H9 (cell line): ENCODE data around the gene DDX21. TPM values are rescaled to one million over a fixed set of nuclear protein-coding genes. Genes with fewer than 3 reads are reported as not detected.

Experiments
- DNase-seq: peaks from one replicate; pipeline ENCODE4 v3.0.0-alpha.2; 2017
- H2AFZ ChIP-seq: one replicate; pipeline ENCODE4 v1.6.1; 2013; ENCODE audit warnings: mild to moderate bottlenecking, low read length, control low read depth, moderate library complexity
- H2AK5ac ChIP-seq: 2 replicates; pipeline ENCODE4 v1.6.1; 2013; ENCODE audit warnings: low read length, control low read depth, mixed read lengths; ENCODE audit not compliant: insufficient read length
- H2BK120ac ChIP-seq: one replicate; pipeline ENCODE4 v1.6.1; 2013; ENCODE audit warnings: low read depth, mild to moderate bottlenecking, low read length, control low read depth, inconsistent platforms; ENCODE audit not compliant: poor library complexity, severe bottlenecking
- H2BK12ac ChIP-seq: 2 replicates; pipeline ENCODE4 v1.6.1; 2013; ENCODE audit warnings: low read length, control low read depth, mixed read lengths, low read depth; ENCODE audit not compliant: insufficient read length
- H2BK15ac ChIP-seq: 2 replicates; pipeline ENCODE4 v1.6.1; 2013; ENCODE audit warnings: low read depth, low read length, control low read depth
- H2BK20ac ChIP-seq: one replicate; pipeline ENCODE4 v1.6.1; 2013; ENCODE audit warnings: low read depth, mild to moderate bottlenecking, low read length, control low read depth, inconsistent platforms; ENCODE audit not compliant: poor library complexity, severe bottlenecking
- H2BK5ac ChIP-seq: 2 replicates; pipeline ENCODE4 v1.6.1; 2013; ENCODE audit warnings: low read length, control low read depth, mixed read lengths; ENCODE audit not compliant: insufficient read length
- H3K14ac ChIP-seq: 2 replicates; pipeline ENCODE4 v1.6.1; 2013; ENCODE audit warnings: low read length, control low read depth; ENCODE audit not compliant: insufficient read depth
- H3K18ac ChIP-seq: 2 replicates; pipeline ENCODE4 v1.6.1; 2013; ENCODE audit warnings: low read depth, mild to moderate bottlenecking, mixed read lengths, low read length, control low read depth; ENCODE audit not compliant: insufficient read length
- H3K23ac ChIP-seq: 2 replicates; pipeline ENCODE4 v1.6.1; 2013; ENCODE audit warnings: low read length, control low read depth, mixed read lengths, low read depth; ENCODE audit not compliant: insufficient read length
- H3K23me2 ChIP-seq: 2 replicates; pipeline ENCODE4 v1.6.1; 2013; ENCODE audit warnings: low read depth, mild to moderate bottlenecking, mixed read lengths, low read length, control low read depth; ENCODE audit not compliant: insufficient read length, poor library complexity, severe bottlenecking
- H3K27ac ChIP-seq: 2 replicates; pipeline ENCODE4 v1.5.1; 2013; ENCODE audit warnings: low read length, control low read depth, mixed read lengths, low read depth; ENCODE audit not compliant: insufficient read length
- H3K27me3 ChIP-seq: 2 replicates; pipeline ENCODE4 v1.6.1; 2013; ENCODE audit warnings: low read length, control low read depth, inconsistent platforms; ENCODE audit not compliant: insufficient read depth
- H3K4ac ChIP-seq: 2 replicates; pipeline ENCODE4 v1.6.1; 2013; ENCODE audit warnings: low read depth, mild to moderate bottlenecking, control low read depth, inconsistent platforms, low read length, moderate library complexity
- H3K4me1 ChIP-seq: 2 replicates; pipeline ENCODE4 v1.6.1; 2013; ENCODE audit warnings: low read length, control low read depth, inconsistent platforms; ENCODE audit not compliant: insufficient read depth
- H3K4me2 ChIP-seq: 2 replicates; pipeline ENCODE4 v1.6.1; 2013; ENCODE audit warnings: low read length, control low read depth, mixed read lengths; ENCODE audit not compliant: insufficient read length, insufficient read depth
- H3K56ac ChIP-seq: 2 replicates; pipeline ENCODE4 v1.6.1; 2013; ENCODE audit warnings: low read depth, mild to moderate bottlenecking, mixed read lengths, low read length, control low read depth; ENCODE audit not compliant: insufficient read length
- H3K79me1 ChIP-seq: 2 replicates; pipeline ENCODE4 v1.6.1; 2013; ENCODE audit warnings: low read depth, mild to moderate bottlenecking, moderate library complexity, low read length, control low read depth, inconsistent platforms; ENCODE audit not compliant: insufficient read depth, poor library complexity, severe bottlenecking
- H3K79me2 ChIP-seq: 2 replicates; pipeline ENCODE4 v1.6.1; 2013; ENCODE audit warnings: low read length, control low read depth, inconsistent platforms; ENCODE audit not compliant: insufficient read depth
- H3K9ac ChIP-seq: 2 replicates; pipeline ENCODE4 v1.6.1; 2013; ENCODE audit warnings: low read length, control low read depth, mixed read lengths; ENCODE audit not compliant: insufficient read length; ENCODE audit errors: extremely low read depth
- H3K9me3 ChIP-seq: one replicate; pipeline ENCODE4 v1.6.1; 2013; ENCODE audit warnings: low read depth, low read length, inconsistent platforms; ENCODE audit not compliant: control insufficient read depth
- H3T11ph ChIP-seq: one replicate; pipeline ENCODE4 v1.6.1; 2013; ENCODE audit warnings: mild to moderate bottlenecking, low read length, control low read depth, inconsistent platforms
- H4K20me1 ChIP-seq: one replicate; pipeline ENCODE4 v1.6.1; 2013; ENCODE audit not compliant: control insufficient read depth, insufficient read length, insufficient read depth
- H4K5ac ChIP-seq: 2 replicates; pipeline ENCODE4 v1.6.1; 2013; ENCODE audit warnings: low read depth, mild to moderate bottlenecking, mixed read lengths, low read length, control low read depth; ENCODE audit not compliant: insufficient read length
- H4K8ac ChIP-seq: replicated peaks from 2 replicates; pipeline ENCODE4 v1.6.1; 2013; ENCODE audit warnings: low read length, control low read depth, mixed read lengths, low read depth; ENCODE audit not compliant: insufficient read length
- H4K91ac ChIP-seq: 2 replicates; pipeline ENCODE4 v1.6.1; 2013; ENCODE audit warnings: low read depth, mild to moderate bottlenecking, moderate library complexity, mixed read lengths, low read length, control low read depth; ENCODE audit not compliant: insufficient read length
- H3K27ac Mint-ChIP-seq, 3 experiments: 2 replicates in 2 of 3; 3 replicates in 1 of 3; pipeline ENCODE4 v1.8.0; 2020 to 2021; ENCODE audit warnings: mixed read lengths in 3 of 3, mild to moderate bottlenecking in 1 of 3, moderate library complexity in 1 of 3
- H3K27me3 Mint-ChIP-seq: 2 replicates; pipeline ENCODE4 v1.8.0; 2021; ENCODE audit warnings: low read depth, mild to moderate bottlenecking, moderate library complexity, mixed read lengths
- H3K36me3 Mint-ChIP-seq, 3 experiments: 2 replicates in 2 of 3; 3 replicates in 1 of 3; pipeline ENCODE4 v1.8.0; 2020 to 2021; ENCODE audit warnings: low read depth in 3 of 3, mixed read lengths in 3 of 3; ENCODE audit not compliant: insufficient read depth in 1 of 3
- H3K4me1 Mint-ChIP-seq, 2 experiments: 2 replicates each; pipeline ENCODE4 v1.8.0; 2020; ENCODE audit warnings: mixed read lengths in 2 of 2
- H3K4me3 Mint-ChIP-seq, 2 experiments: 2 replicates in 1 of 2; 3 replicates in 1 of 2; pipeline ENCODE4 v1.8.0; 2020 to 2021; ENCODE audit warnings: mild to moderate bottlenecking in 2 of 2, mixed read lengths in 2 of 2, moderate library complexity in 1 of 2
- H3K9me3 Mint-ChIP-seq, 2 experiments: 2 replicates in 1 of 2; 3 replicates in 1 of 2; pipeline ENCODE4 v1.8.0; 2020; ENCODE audit warnings: mild to moderate bottlenecking in 2 of 2, mixed read lengths in 2 of 2, moderate library complexity in 1 of 2
- CTCF ChIP-seq: fragments of 200-600 bp; sonication (generic); conservative IDR thresholded peaks from 3 replicates; pipeline ENCODE4 v1.8.0; 2021; ENCODE audit warnings: antibody characterized with exemption, mild to moderate bottlenecking
- WGBS: extraction: QIAGEN DNeasy Blood & Tissue Kit; methylation state at CpG from one replicate; pipeline ENCODE4 v1.1.7; 2013; ENCODE audit warnings: missing lambda C conversion rate, low lambda C conversion rate, mixed read lengths; ENCODE audit not compliant: insufficient read length; ENCODE audit errors: extremely low coverage; 5-methylcytosine and 5-hydroxymethylcytosine counted together
- total RNA-seq: library from RNA; stranded (reverse); gene quantifications from 2 replicates; pipeline ENCODE4 v1.2.1, GENCODE V29; 2021

The DDX21 gene
- total RNA-seq, 1 experiment from 2014 or later, result 180 TPM

- Histone ChIP-seq H2BK15ac (no peak overlapping the region), H3K14ac (peak overlapping the region; percentile 9; the same call in 1 of the 2 replicates)
- H3K4me1 Mint-ChIP-seq, result peaks cover 19 to 25% of the 10 kb centered on the region in 2 experiments
Observed at GRCh38 chr10:68989317-68989990, 33.5 kb downstream of the DDX21 start.

More at GRCh38 chr10:68989317-68989990, 33.5 kb downstream of the DDX21 start:
- H3K4me1 ChIP-seq, result no peaks in the 10 kb centered on the region; the same call in 1 of the 2 replicates
- Mint-ChIP-seq H3K27me3 (no peaks in the 10 kb centered on the region; the same call in 1 of the 2 replicates), H3K36me3 (peaks cover 3 to 36% (median 17%) of the 10 kb centered on the region in 3 experiments; a peak in 6 of 7 replicates), H3K4me3 (peak overlapping the region; percentile 95 to 100), H3K27ac (peak overlapping the region in 2 of 3 experiments; percentile 71 to 98; a peak in 4 of 7 replicates), H3K9me3 (no peaks in the 10 kb centered on the region)
- no peak overlapping the region for H4K5ac ChIP-seq
- H3K23me2 ChIP-seq, result no peaks in the 10 kb centered on the region
- no peak overlapping the region for H2BK120ac ChIP-seq
- no peak overlapping the region for H2BK20ac ChIP-seq
- no peaks in the 10 kb centered on the region for H4K20me1 ChIP-seq
- H2BK5ac ChIP-seq, result no peak overlapping the region
- no peak overlapping the region for H2BK12ac ChIP-seq
- WGBS, result no CpG with 5 or more reads among the region's 22 CpGs
- no peak for TF ChIP-seq CTCF
- H3K27me3 ChIP-seq, result no peaks in the 10 kb centered on the region
- H3T11ph ChIP-seq, result no peak overlapping the region
- H4K91ac ChIP-seq, result no peak overlapping the region
- no peak overlapping the region for H3K4ac ChIP-seq
- DNase-seq, result no peak
- H3K18ac ChIP-seq, result no peak overlapping the region
- no peaks in the 10 kb centered on the region for H3K9me3 ChIP-seq
- H3K4me2 ChIP-seq, result peak overlapping the region; percentile 82
- H4K8ac ChIP-seq, result no peak overlapping the region
- H2AK5ac ChIP-seq, result no peak overlapping the region
- no peak overlapping the region for H3K27ac ChIP-seq
- no peak overlapping the region for H2AFZ ChIP-seq
- peak overlapping the region; percentile 75 for H3K9ac ChIP-seq
- H3K79me2 ChIP-seq, result peaks cover 19% of the 10 kb centered on the region; the same call in 1 of the 2 replicates
- H3K56ac ChIP-seq, result no peak overlapping the region
- H3K23ac ChIP-seq, result no peak overlapping the region
- no peaks in the 10 kb centered on the region for H3K79me1 ChIP-seq
